LNCAP (cell line): Measurements from ENCODE around the gene KCNQ5.

Experiments used
- CTCF ChIP-seq: fragments of 450-650 bp; IDR thresholded peaks from 2 replicates; pipeline ENCODE4 v1.5.1; 2017; ENCODE audit warnings: mild to moderate bottlenecking

KCNQ5 gene

DNA sequence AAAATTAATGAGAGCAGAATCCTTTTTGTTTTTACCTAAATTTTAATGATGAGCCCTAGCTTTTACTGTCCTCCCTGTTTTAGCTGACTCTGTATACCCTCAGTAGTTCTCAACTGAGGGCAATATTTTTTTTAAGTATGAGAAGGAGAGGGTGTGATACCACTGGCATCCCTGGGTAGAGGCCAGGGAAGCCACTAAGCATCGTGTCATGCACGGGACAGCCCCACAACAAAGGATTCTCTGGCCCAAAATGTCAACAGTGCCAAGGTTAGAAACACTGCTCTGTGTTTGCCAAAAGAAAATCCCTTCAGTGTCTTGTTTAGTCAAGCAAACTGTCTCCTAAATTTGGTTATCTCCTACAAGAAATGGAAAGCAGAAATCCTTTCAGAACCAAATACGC lies 210.4 kb downstream of the KCNQ5 start:
- no peak for TF ChIP-seq CTCF

GRCh38 chr6:72835749-72836148 lies 213.9 kb downstream of the KCNQ5 start:
- no peak for TF ChIP-seq CTCF

- TF ChIP-seq CTCF = no peak
Observed at GRCh38 chr6:72836971-72837370, 215.1 kb downstream of the KCNQ5 start.

DNA sequence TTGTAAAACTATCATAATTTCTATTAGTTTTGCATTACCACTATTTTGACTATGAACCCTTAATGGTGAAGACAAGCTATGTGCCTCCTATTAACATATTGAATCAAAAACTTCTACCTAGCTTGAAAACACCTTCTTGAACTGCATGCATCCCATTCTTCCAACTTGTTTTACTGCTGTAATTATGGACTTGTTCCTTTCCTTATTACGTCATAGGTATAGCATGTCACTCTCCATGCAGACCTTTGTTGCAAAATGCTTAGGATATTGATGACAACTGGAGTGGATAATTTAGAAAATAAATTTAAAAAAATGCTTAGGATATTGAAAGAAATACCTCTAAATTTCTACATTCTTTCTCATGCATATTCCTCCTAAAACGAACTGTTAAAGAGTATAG lies 219.3 kb downstream of the KCNQ5 start:
- TF ChIP-seq CTCF = no peak

DNA sequence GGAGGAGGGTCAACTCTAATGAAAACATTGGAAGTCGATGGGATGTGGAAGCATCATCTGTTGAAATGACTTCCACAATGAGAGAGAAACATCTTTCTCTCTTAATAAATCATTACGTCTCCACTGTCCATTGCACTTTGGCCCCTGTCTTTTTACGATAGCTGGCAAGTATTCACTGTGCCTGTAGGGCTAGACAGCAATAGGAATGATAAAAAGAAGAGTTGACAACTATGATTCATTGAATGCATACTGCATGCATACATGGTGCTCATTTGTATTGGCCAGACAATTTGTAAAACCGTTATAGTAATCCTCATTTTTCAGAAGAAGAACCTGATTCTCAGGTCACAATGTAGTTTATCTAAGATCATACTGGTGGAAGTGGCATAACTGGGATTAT lies 220.3 kb downstream of the KCNQ5 start:
- no peak for TF ChIP-seq CTCF

DNA sequence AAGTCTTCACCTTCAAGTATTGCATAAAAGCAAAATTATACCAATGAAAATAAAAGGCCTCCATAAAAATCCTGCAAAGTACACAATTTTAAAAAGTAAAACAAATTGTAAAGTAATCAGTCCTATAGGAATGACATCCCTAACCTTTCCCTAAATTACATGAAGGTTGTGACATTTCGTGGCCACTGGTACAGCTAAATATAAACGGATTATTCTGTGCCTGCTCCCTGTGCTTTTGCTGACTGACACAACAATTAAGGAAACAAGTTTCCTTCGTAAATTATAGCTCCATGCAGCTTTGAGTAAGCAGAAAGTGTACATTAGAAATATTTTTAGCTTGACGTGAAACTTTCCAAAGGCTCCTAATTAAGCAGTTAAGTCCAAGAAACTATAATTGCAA lies 222.8 kb downstream of the KCNQ5 start:
- TF ChIP-seq CTCF = no peak

DNA sequence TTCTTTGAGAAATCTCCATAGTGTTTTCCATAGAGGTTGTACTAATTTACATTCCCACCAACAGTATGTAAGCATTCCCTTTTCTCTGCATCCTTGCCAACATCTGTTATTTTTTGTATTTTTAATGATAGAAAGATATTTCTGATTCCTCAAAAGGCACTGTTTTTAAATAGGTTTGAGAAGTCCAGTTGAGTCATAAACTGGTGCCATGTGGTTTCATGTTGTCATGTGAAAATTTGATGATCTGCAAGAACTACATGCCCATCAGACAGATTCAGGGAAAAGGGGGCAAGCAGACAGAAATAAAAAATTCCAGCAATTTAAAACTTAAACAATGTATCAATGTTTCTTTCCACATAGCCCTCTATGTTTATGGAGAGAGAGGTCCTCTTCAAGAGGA lies 227.5 kb downstream of the KCNQ5 start:
- no peak for TF ChIP-seq CTCF

GRCh38 chr6:72850040-72850439 lies 228.2 kb downstream of the KCNQ5 start:
- no peak for TF ChIP-seq CTCF
